Middle frontal gyrus (tissue), 1 donor: ENCODE results near the gene PHF20.
"Not testable (repeated sequence)": the region's sequence is repeated elsewhere in the genome, so short reads cannot be mapped to it uniquely, and the experiment has no call there.

Source experiments
- DNase-seq: peaks from one replicate; pipeline ENCODE4 v3.0.0-alpha.2; 2015; ENCODE audit warnings: low spot score; ENCODE audit errors: extremely low spot score

Gene PHF20

DNA sequence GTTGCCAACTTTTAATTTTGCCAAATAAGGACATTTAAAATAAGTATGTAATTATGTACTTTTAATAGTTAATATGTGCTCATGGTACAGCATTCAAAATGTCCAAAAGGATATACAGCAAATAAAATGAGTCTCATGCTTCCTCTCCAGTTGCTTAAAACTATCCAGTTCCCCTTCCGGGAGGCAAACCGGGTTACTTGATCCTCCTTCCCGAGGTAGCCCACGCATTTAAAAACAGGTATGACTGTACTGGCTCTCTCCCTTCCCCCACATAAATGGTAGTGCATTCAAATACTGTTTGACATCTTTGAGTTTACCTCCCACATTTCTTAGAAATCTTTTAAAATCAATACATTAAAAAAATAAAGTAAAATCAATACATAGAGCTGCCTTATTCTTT lies 66.4 kb downstream of the PHF20 start:
- no peak for DNase-seq

DNA sequence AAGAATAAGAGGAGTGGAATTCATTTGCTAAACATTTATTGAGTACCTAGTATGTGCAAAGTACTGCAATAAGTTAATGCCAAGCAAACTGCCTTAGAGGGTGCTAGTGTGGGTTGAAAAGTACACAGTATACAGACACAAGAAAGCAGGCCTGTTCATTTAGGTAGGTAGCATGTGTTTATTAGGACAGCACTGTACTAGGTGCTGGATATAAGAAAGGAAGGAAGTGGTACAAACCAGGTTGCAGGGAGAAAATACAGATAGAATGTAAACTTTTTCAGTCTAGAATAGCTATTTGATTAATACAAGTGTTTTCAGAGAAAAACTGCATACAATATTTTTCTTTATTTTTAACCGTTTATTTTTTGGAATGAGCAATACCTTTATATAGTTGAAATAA lies 68.1 kb downstream of the PHF20 start:
- DNase-seq: no peak

GRCh38 chr20:35840421-35840820 lies 68.6 kb downstream of the PHF20 start:
- no peak for DNase-seq

DNA sequence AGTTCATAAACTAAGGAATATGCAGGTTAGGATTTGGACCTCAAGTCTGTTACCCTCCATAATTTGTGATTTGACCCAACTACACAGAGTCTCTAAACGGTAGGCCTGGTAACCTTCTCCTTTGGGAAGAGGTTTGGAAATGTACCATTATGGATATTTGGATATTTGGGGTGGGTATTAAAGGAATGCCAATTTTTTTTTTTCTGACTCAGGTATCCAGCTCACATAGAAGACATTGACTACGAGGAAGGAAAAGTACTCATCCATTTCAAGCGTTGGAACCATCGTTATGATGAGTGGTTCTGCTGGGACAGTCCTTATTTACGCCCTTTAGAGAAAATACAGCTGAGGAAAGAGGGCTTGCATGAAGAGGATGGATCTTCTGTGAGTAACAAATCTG lies 70.5 kb downstream of the PHF20 start:
- DNase-seq: no peak

- DNase-seq: not testable (repeated sequence)
Observed at GRCh38 chr20:35843894-35844293, 72.1 kb downstream of the PHF20 start.

- DNase-seq: no peak
Observed at GRCh38 chr20:35845561-35845960, 73.7 kb downstream of the PHF20 start.

DNA sequence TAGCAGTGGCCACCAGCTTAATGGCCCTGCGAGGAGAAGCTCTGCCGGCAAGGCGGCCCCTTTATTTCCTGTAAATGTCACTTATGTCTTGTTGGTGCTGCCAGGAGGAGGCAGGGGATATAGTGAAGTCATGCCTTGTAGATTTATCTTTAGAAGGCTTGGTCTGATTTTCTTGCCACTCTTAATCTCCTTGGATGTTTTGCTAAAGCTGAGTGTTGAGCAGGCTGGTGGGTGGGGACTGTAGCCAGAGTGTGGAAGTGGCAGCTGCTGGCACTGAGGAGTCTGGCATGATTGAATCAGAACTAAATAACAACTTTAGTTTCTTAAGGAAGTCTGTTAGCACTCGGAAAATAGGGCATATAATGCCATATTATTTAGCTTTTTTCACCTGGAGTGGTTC lies 77.9 kb downstream of the PHF20 start:
- peak; percentile 36 for DNase-seq

DNA sequence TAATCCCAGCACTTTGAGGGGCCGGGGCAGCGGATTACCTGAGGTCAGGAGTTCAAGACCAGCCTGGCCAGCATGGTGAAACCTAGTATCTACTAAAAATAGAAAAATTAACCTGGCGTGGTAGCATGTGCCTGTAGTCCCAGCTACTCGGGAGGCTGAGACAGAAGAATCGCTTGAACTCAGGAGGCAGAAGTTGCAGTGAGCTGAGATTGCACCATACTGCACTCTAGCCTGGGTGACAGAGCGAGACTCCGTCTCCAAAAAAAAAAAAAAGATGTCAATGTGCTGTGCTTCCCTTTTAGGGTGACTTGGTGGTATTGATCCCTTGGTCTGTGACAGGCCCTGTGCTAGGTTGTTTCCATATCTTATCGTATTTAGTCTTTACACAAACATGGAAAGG lies 79.8 kb downstream of the PHF20 start:
- DNase-seq: not testable (repeated sequence)

DNA sequence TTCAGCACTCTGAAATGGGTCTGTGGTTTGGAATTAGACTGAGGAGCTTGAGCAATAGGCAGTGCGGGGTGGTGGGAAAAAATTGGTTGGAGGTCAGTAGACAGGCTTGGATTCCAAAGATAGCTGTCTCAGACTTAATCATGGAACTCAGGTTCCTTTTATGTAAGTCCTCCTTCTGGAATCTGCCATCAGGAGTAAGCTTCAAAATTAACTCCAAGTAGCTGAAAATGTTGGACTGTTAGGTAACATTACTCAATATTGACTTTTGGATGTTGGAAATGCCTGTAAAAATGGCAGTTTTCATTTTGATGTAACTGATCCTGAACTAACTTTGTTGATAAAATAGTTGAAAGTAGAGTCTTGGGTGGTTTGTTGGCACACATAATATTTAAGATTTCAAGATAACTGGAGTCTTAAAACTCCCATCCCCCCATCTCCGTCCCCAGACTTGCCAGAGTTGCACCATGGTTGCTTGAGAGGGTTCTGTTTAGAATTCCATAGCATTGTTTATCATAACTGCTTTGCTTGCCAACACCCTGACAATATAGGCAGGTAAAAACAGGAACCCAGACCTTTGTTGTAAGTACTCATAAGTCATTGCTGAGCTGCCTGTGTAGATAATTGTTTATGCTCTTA lies 83.0 kb downstream of the PHF20 start:
- no peak for DNase-seq

DNA sequence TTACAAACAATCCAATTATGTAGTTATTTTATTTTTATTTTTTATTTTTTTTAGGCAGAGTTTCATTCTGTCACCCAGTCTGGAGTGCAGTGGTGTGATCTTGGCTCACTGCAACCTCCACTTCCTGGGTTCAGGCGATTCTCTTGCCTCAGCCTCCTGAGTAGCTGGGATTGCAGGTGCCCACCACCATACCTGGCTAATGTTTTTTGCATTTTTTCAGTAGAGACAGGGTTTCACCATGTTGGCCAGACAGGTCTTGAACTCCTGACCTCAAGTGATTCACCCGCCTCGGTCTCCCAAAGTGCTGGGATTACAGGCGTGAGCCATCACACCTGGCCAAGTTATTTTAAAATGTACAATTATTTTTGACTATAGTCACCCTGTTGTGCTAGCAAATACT lies 83.8 kb downstream of the PHF20 start:
- DNase-seq: not testable (repeated sequence)

DNA sequence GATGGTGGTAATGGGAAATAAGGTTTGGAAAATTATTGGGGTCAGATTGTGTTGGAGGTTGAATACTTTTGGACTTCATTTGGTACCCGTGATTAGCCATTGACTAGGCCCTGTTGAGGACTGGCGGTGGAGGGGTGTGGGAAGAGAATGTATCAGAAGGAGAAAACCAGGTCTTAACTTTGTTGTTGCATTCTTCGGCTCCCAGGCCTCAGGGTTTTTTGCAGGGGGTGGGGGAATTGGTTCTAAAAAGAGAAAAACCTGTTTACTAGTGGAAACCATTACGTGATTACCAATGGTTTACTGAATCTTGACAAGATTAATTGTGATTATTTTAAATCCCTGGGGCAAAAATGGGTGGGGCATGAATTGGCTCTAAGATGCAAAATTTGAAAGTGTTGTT lies 85.1 kb downstream of the PHF20 start:
- no peak for DNase-seq

DNA sequence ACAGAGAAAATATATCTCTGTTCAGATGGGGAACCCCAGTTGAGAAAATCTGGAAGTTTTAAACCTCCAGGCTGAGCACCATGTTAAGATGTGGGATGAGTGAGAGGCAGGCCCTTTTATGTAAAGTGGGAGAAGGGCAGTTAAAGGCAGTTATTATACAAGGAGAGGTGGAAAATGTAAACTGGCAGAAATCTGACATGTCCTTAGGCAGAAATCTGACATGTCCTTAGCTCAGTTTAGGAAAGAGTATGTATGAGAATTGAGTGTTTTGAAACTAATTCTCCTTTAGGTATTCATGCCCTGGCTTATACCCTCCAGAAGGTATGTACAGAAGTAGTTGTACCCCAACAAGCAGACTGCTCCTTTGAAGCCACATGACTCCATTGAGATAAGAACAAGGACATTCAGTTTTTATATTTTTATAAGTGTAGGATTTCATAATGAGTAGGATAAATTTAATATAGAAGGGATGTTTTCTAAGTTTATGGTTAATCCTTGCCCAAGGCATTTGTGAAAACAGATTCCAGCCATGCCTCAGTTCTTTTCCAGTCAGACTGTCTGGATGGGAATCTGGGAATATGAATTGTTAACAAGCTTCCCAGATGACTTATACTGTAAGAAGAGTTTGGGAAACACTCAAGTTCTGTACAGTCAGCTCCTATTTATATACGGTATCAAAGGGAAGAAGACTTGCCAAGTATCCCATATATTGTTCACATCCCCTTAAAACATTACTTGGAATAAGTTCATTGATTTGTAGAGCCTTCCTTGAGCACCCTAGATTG lies 94.8 kb downstream of the PHF20 start:
- no peak for DNase-seq

DNA sequence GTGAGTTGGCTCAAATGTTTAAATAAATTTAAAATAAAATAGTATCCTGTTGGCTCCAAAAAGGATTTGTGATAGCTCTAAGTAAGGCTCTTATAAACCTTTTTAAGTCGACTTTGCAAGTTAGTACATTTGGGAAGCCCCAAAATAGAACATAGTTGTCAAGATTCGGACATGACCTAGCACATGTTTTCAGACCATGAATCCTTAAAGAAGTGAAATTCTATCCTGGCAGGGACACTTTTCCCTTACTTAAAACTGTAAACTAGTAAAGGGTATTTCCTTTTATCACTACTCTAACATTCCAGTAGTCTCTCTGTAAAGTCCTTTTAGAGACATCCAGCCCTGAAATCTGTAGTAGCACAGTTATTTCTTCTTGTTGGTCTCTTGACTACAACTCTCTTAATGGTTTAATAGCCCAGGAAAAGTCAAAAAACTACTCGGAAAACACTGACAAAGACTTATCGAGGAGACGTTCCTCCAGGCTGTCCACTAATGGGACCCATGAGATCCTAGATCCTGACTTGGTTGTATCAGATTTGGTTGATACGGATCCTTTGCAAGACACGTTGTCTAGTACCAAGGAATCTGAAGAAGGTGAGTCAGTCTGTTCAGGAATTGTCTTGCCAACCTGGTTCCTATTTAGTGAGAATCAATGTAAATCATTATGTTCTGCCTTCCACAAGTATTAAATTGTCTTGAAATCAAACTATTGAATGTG lies 98.9 kb downstream of the PHF20 start:
- DNase-seq: no peak

- no peak for DNase-seq
Observed at GRCh38 chr20:35871259-35871771, 99.5 kb downstream of the PHF20 start.

- no peak for DNase-seq
Observed at GRCh38 chr20:35876033-35876320, 104.2 kb downstream of the PHF20 start.

GRCh38 chr20:35877611-35878010 lies 105.8 kb downstream of the PHF20 start:
- no peak for DNase-seq

- no peak for DNase-seq
Observed at GRCh38 chr20:35878113-35878625, 106.4 kb downstream of the PHF20 start.

DNA sequence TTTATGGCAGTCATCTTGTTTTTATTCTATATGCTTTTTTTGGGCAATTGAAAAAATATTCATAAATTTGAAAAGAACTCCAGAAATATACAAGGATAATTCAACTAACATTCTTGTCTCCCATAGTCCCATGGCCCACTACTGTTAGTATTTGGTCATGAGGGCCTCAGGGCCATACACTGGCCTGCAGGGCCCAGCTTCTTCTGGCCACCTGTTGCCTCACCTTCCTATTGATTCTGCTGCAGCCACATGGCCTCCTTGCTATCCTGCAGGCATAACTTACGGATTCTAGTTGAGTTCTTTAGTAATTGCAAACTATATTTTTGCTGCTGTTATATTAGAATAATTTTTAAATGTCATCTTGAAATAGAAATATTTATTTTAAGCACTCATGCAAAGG lies 109.9 kb downstream of the PHF20 start:
- no peak for DNase-seq

DNA sequence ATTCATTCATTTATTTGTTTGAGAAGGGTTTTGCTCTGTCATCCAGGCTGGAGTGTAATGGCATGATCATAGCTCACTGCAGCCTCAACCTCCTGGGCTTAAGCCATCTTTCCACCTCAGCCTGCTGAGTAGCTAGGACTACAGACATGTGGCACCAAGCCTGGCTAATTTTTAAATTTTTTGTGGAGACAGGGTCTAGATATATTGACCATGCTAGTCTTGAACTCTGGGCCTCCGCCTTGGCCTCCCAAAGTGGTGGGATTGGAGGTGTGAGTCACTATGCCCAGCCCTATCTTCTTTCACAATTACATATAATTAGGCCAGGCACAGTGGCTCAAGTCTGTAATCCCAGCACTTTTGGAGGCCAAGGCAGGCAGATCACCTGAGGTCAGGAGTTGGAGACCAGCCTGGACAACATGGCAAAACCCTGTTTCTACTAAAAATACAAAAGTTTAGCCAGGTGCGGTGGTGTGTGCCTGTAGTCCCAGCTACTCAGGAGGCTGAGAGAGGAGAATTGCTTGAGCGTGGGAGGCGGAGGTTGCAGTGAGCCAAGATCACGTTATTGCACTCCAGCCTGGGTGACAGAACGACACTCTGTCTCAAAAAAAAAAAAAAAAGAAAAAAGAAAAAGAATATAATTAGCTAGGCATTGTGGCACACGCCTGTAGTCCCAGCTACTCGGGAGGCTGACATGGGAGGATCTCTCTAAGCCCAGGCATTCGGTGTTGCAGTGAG lies 110.8 kb downstream of the PHF20 start:
- DNase-seq: not testable (repeated sequence)

- no peak for DNase-seq
Observed at GRCh38 chr20:35883336-35883777, 111.5 kb downstream of the PHF20 start.

GRCh38 chr20:35883778-35884540 lies 112.1 kb downstream of the PHF20 start:
- peak; percentile 77 for DNase-seq
